HG03342 (cell line): ENCODE results near the gene ZP1.
A peak's percentile ranks its signal among the peaks of the same experiment; 100 is the strongest.
"Not testable (repeated sequence)": the region's sequence is repeated elsewhere in the genome, so short reads cannot be mapped to it uniquely, and the experiment has no call there.

ENCODE experiments used
- ATAC-seq: cut with Tn5 transposase; IDR thresholded peaks from one replicate; pipeline ENCODE4 v1.9.1; 2021; ENCODE audit warnings: mild to moderate bottlenecking, moderate library complexity; ENCODE audit not compliant: unreplicated experiment

The ZP1 gene

GRCh38 chr11:60906132-60906972, 39.0 kb downstream of the ZP1 start, which contains the start of gene PRPF19:
Gene PRPF19, minus strand, starts transcription at chr11:60906585. Its CDS starts 203 bp downstream, at chr11:60906382.
- peak; percentile 68 for ATAC-seq

- no peak for ATAC-seq
Measured at GRCh38 chr11:60908803-60909202, 41.5 kb downstream of the ZP1 start.

- not testable (repeated sequence) for ATAC-seq
Measured at GRCh38 chr11:60909680-60910280, 42.4 kb downstream of the ZP1 start.

- ATAC-seq = peak; percentile 33
Measured at GRCh38 chr11:60910281-60910687, 42.9 kb downstream of the ZP1 start.

- ATAC-seq = no peak
Measured at GRCh38 chr11:60910711-60911380, 43.5 kb downstream of the ZP1 start.

- ATAC-seq = no peak
Measured at GRCh38 chr11:60912223-60912850, 45.0 kb downstream of the ZP1 start.

- ATAC-seq = no peak
Measured at GRCh38 chr11:60912851-60913528, 45.6 kb downstream of the ZP1 start.

- ATAC-seq = peak; percentile 44
Measured at GRCh38 chr11:60913793-60914632, 46.7 kb downstream of the ZP1 start, which contains the start of gene TMEM109. Gene TMEM109, plus strand, starts transcription at chr11:60914158. Its CDS starts 5,536 bp downstream, at chr11:60919694.

GRCh38 chr11:60914633-60915247, 47.4 kb downstream of the ZP1 start:
- ATAC-seq = peak; percentile 4

- peak; percentile 35 for ATAC-seq
Measured at GRCh38 chr11:60915248-60915914, 48.0 kb downstream of the ZP1 start.

- ATAC-seq = no peak
Measured at GRCh38 chr11:60916669-60917206, 49.4 kb downstream of the ZP1 start.

- no peak for ATAC-seq
Measured at GRCh38 chr11:60917267-60917666, 49.9 kb downstream of the ZP1 start.

- no peak for ATAC-seq
Measured at GRCh38 chr11:60918251-60918938, 51.1 kb downstream of the ZP1 start.

GRCh38 chr11:60918939-60919265, 51.6 kb downstream of the ZP1 start:
- no peak for ATAC-seq

GRCh38 chr11:60919320-60919719, 52.0 kb downstream of the ZP1 start:
- ATAC-seq = no peak

GRCh38 chr11:60919956-60920355, 52.6 kb downstream of the ZP1 start:
- ATAC-seq = no peak

GRCh38 chr11:60921259-60921658, 53.9 kb downstream of the ZP1 start:
- ATAC-seq = no peak

- no peak for ATAC-seq
Measured at GRCh38 chr11:60921777-60922335, 54.5 kb downstream of the ZP1 start.
